ENCODE data around the gene PWWP2B. TPM values are rescaled to one million over a fixed set of nuclear protein-coding genes. Genes with fewer than 3 reads are reported as not detected.

The PWWP2B gene
- total and polyA plus RNA-seq, 9 of the 15 experiments (the other 6 are each of a cell fraction or from before 2014, with no cell fraction given): 0.07 to 9.2 (median 1.6) TPM; not detected in 1

- no peak for TF ChIP-seq RREB1 (CRISPR knock-in tag; IDR thresholded peaks at IDR 0.05)
- TF ChIP-seq KLF13 (tag; IDR thresholded peaks at IDR 0.05; ENCODE audit: borderline replicate concordance, low read depth): no peak
These were observed 64.2 kb downstream of the PWWP2B start (continued) for GRCh38 chr10:132461103-132461682.

- DNase-seq (ENCODE audit: extremely low read depth in 1 of 4, low spot score in 3 of 4): no peak
- Histone ChIP-seq H3K9me1 (ENCODE audit: control insufficient read depth, insufficient read depth, low read length) (no peaks in the 10 kb centered on the region), H3K79me2 (ENCODE audit: control insufficient read depth, insufficient read depth, low read length) (no peaks in the 10 kb centered on the region), H2AFZ (ENCODE audit: low read depth, low read length) (no peak overlapping the region), H4K20me1 (replicated peaks; ENCODE audit: control insufficient read depth, insufficient read depth, low read length) (0 out of 2 replicates have a peak, but pooled peaks cover 3% of the 10 kb centered on the region), H3K9me3 (replicated peaks; ENCODE audit: control insufficient read depth, insufficient read depth, low read depth, low read length) (no peaks in the 10 kb centered on the region), H3K27ac (ENCODE audit: extremely low read depth, low read depth, low read length) (no peak overlapping the region), H3K4me2 (ENCODE audit: insufficient read depth, low read length) (no peak overlapping the region), H3K4me1 (replicated peaks in 1 of 2; ENCODE audit: control insufficient read depth in 2 of 2, insufficient read depth in 2 of 2, low read length in 2 of 2) (peaks cover 0 to 69% of the 10 kb centered on the region in 2 experiments; a peak in 2 of 5 replicates), H3K36me3 (ENCODE audit: control insufficient read depth, insufficient read depth, low read length) (no peaks in the 10 kb centered on the region), H3K27me3 (ENCODE audit: control insufficient read depth in 2 of 2, insufficient read depth in 2 of 2, low read length in 2 of 2) (peaks cover 0 to 29% of the 10 kb centered on the region in 2 experiments; a peak in 2 of 5 replicates), H3K9ac (ENCODE audit: insufficient read depth in 1 of 2, low read depth in 2 of 2, low read length in 2 of 2) (no peak overlapping the region), H3K4me3 (no peak overlapping the region)
- no peak for FAIRE-seq
- ChIA-PET POLR2A (interaction anchor here (0.6 kb wide), 1 partner anchor 35 kb away, joined by 3 read pairs; no protein-coding TSS in a partner anchor), CTCF (ENCODE audit: low intra/inter-chr PET ratio) (no interaction called here)
- ATAC-seq: no peak
- in situ Hi-C loops (cut with MboI) (no loop called here), intact Hi-C loops (cut with micrococcal nuclease) (loop anchor here (2.0 kb wide), 1 partner anchor 115 kb away; no protein-coding TSS in a partner anchor)
- 21% methylated on average over 10 of the region's 19 CpGs for WGBS (ENCODE audit: insufficient coverage, low coverage, missing lambda C conversion rate)
- BruUV-seq (replicated peaks): no TSS peak
- TF ChIP-seq ZBTB2 (IDR thresholded peaks at IDR 0.05): no peak
- TF ChIP-seq HINFP (tag; conservative IDR thresholded peaks at IDR 0.05; ENCODE audit: low read depth): no peak
- no peak for TF ChIP-seq PTRF (tag; IDR thresholded peaks at IDR 0.05)
- no peak for TF ChIP-seq TCFL5 (CRISPR knock-in tag; conservative IDR thresholded peaks at IDR 0.05)
- TF ChIP-seq RBM22 (IDR thresholded peaks at IDR 0.05; ENCODE audit: low read depth, low read length, poor library complexity, severe bottlenecking): no peak
- TF ChIP-seq RBBP5 (IDR thresholded peaks at IDR 0.05; ENCODE audit: borderline replicate concordance, insufficient read depth, low read length, poor library complexity, severe bottlenecking): no peak
- no peak for TF ChIP-seq TAF15 (IDR thresholded peaks at IDR 0.05; ENCODE audit: low read depth, low read length)
- TF ChIP-seq HNRNPUL1 (IDR thresholded peaks at IDR 0.05; ENCODE audit: low read length): no peak
These were observed 64.8 kb downstream of the PWWP2B start for GRCh38 chr10:132461683-132462231.

Measured in K562 (cell line).